HUDEP-2 (cell line): ENCODE measurements around the gene TNFAIP1.
A peak's percentile ranks its signal among the peaks of the same experiment; 100 is the strongest.
"Not testable (repeated sequence)": the region's sequence is repeated elsewhere in the genome, so short reads cannot be mapped to it uniquely, and the experiment has no call there.

Experiments used
- DNase-seq, 76 experiments: peaks; one replicate each; lab custom pipeline; 2025; ENCODE audit not compliant: unreplicated experiment in 76 of 76; lab: John Stamatoyannopoulos, UW

TNFAIP1 gene

GRCh38 chr17:28324267-28324745, 11.3 kb upstream of the TNFAIP1 start:
- DNase-seq: no peak

GRCh38 chr17:28324781-28325180, 10.8 kb upstream of the TNFAIP1 start:
- no peak for DNase-seq

- DNase-seq: no peak
These were observed 10.3 kb upstream of the TNFAIP1 start for GRCh38 chr17:28325211-28325610.

- no peak for DNase-seq
These were observed 9.4 kb upstream of the TNFAIP1 start for GRCh38 chr17:28326114-28326513.

GRCh38 chr17:28327031-28327607, 8.4 kb upstream of the TNFAIP1 start:
- no peak for DNase-seq

- DNase-seq: no peak
These were observed 7.9 kb upstream of the TNFAIP1 start for GRCh38 chr17:28327709-28328108.

GRCh38 chr17:28328325-28328724, 7.2 kb upstream of the TNFAIP1 start:
- no peak for DNase-seq

GRCh38 chr17:28330671-28331070, 4.9 kb upstream of the TNFAIP1 start:
- no peak for DNase-seq

GRCh38 chr17:28331891-28332420, 3.6 kb upstream of the TNFAIP1 start:
- DNase-seq: no peak

- no peak for DNase-seq
These were observed 2.3 kb upstream of the TNFAIP1 start for GRCh38 chr17:28333083-28333746.

- DNase-seq: no peak
These were observed 1.4 kb upstream of the TNFAIP1 start for GRCh38 chr17:28334171-28334570.

- DNase-seq: no peak
These were observed 828 bp upstream of the TNFAIP1 start for GRCh38 chr17:28334666-28335200.

GRCh38 chr17:28335959-28336871, 654 bp downstream of the TNFAIP1 start:
- peak in 16 of 76 experiments; percentile 2 to 31 (median 13) for DNase-seq

- DNase-seq: no peak
These were observed 2.7 kb downstream of the TNFAIP1 start for GRCh38 chr17:28338056-28338768.

GRCh38 chr17:28338769-28339212, 3.2 kb downstream of the TNFAIP1 start:
- not testable (repeated sequence) for DNase-seq

- no peak for DNase-seq
These were observed 3.9 kb downstream of the TNFAIP1 start for GRCh38 chr17:28339431-28339830.

GRCh38 chr17:28340374-28340773, 4.8 kb downstream of the TNFAIP1 start:
- DNase-seq: no peak

- no peak for DNase-seq
These were observed 6.0 kb downstream of the TNFAIP1 start for GRCh38 chr17:28341516-28341915.

- DNase-seq: no peak
These were observed 6.8 kb downstream of the TNFAIP1 start for GRCh38 chr17:28342313-28342712.

GRCh38 chr17:28343491-28343932, 8.0 kb downstream of the TNFAIP1 start:
- DNase-seq: no peak
